ENCODE results near the gene ALDH3B2. TPM values are rescaled to one million over a fixed set of nuclear protein-coding genes. Genes with fewer than 3 reads are reported as not detected.

Gene ALDH3B2
- total RNA-seq, 1 donor from 2014 or later = not detected

- Mint-ChIP-seq H3K36me3 (ENCODE audit: low read depth) (no peaks in the 10 kb centered on the region), H3K27ac (ENCODE audit: unreplicated experiment) (no peak overlapping the region), H3K27me3 (ENCODE audit: low read depth) (peaks cover 2% of the 10 kb centered on the region), H3K4me1 (ENCODE audit: low read depth) (no peaks in the 10 kb centered on the region), H3K4me3 (ENCODE audit: unreplicated experiment) (no peak overlapping the region), H3K9me3 (ENCODE audit: low read depth) (no peaks in the 10 kb centered on the region)
- no peak for TF ChIP-seq CTCF (IDR thresholded peaks at IDR 0.05)
- DNase-seq (ENCODE audit: low spot score) = peak; percentile 58
Measured at GRCh38 chr11:67668192-67668551, 6.3 kb downstream of the ALDH3B2 start.

GRCh38 chr11:67667490-67668191, 6.8 kb downstream of the ALDH3B2 start:
- H3K4me3 Mint-ChIP-seq (ENCODE audit: unreplicated experiment) = no peak overlapping the region
- TF ChIP-seq CTCF (IDR thresholded peaks at IDR 0.05) = no peak
- DNase-seq (ENCODE audit: low spot score) = peak; percentile 77
- no peak overlapping the region for H3K27ac Mint-ChIP-seq (ENCODE audit: unreplicated experiment)
- H3K9me3 Mint-ChIP-seq (ENCODE audit: low read depth) = no peaks in the 10 kb centered on the region
- H3K4me1 Mint-ChIP-seq (ENCODE audit: low read depth) = no peaks in the 10 kb centered on the region
- H3K27me3 Mint-ChIP-seq (ENCODE audit: low read depth) = peaks cover 5% of the 10 kb centered on the region
- H3K36me3 Mint-ChIP-seq (ENCODE audit: low read depth) = no peaks in the 10 kb centered on the region

GRCh38 chr11:67666676-67667489, 7.5 kb downstream of the ALDH3B2 start:
- no peaks in the 10 kb centered on the region for H3K36me3 Mint-ChIP-seq (ENCODE audit: low read depth)
- no peak overlapping the region for H3K27ac Mint-ChIP-seq (ENCODE audit: unreplicated experiment)
- no peak overlapping the region for H3K4me3 Mint-ChIP-seq (ENCODE audit: unreplicated experiment)
- H3K4me1 Mint-ChIP-seq (ENCODE audit: low read depth) = no peaks in the 10 kb centered on the region
- TF ChIP-seq CTCF (IDR thresholded peaks at IDR 0.05) = no peak
- H3K9me3 Mint-ChIP-seq (ENCODE audit: low read depth) = no peaks in the 10 kb centered on the region
- peaks cover 12% of the 10 kb centered on the region for H3K27me3 Mint-ChIP-seq (ENCODE audit: low read depth)
- DNase-seq (ENCODE audit: low spot score) = peak; percentile 72

GRCh38 chr11:67666303-67666645, 8.1 kb downstream of the ALDH3B2 start:
- Mint-ChIP-seq H3K27ac (ENCODE audit: unreplicated experiment) (no peak overlapping the region), H3K9me3 (ENCODE audit: low read depth) (no peaks in the 10 kb centered on the region), H3K4me3 (ENCODE audit: unreplicated experiment) (no peak overlapping the region), H3K4me1 (ENCODE audit: low read depth) (no peaks in the 10 kb centered on the region), H3K27me3 (ENCODE audit: low read depth) (peaks cover 14% of the 10 kb centered on the region), H3K36me3 (ENCODE audit: low read depth) (no peaks in the 10 kb centered on the region)
- DNase-seq (ENCODE audit: low spot score) = peak; percentile 68
- TF ChIP-seq CTCF (IDR thresholded peaks at IDR 0.05) = no peak

- Mint-ChIP-seq H3K36me3 (ENCODE audit: low read depth) (no peaks in the 10 kb centered on the region), H3K27ac (ENCODE audit: unreplicated experiment) (no peak overlapping the region), H3K4me3 (ENCODE audit: unreplicated experiment) (no peak overlapping the region), H3K27me3 (ENCODE audit: low read depth) (peaks cover 18% of the 10 kb centered on the region), H3K4me1 (ENCODE audit: low read depth) (no peaks in the 10 kb centered on the region), H3K9me3 (ENCODE audit: low read depth) (no peaks in the 10 kb centered on the region)
- peak; percentile 82 for DNase-seq (ENCODE audit: low spot score)
- TF ChIP-seq CTCF (IDR thresholded peaks at IDR 0.05) = peak; percentile 49
Measured at GRCh38 chr11:67665541-67666302, 8.7 kb downstream of the ALDH3B2 start.

Data from chondrocyte (in vitro differentiated cells).